HepG2 (cell line): ENCODE measurements around the gene THUMPD2. TPM values are rescaled to one million over a fixed set of nuclear protein-coding genes. Genes with fewer than 3 reads are reported as not detected.

Source experiments
- AKAP8 ChIP-seq: sonication (generic); formaldehyde crosslinking; IDR thresholded peaks from 2 replicates; pipeline ENCODE4 v1.5.1; 2020; ENCODE audit warnings: mild to moderate bottlenecking, missing genetic modification reagents
- CHD4 ChIP-seq: fragments of 200-600 bp; sonication (generic); IDR thresholded peaks from 2 replicates; pipeline ENCODE4 v1.7.0; 2017; ENCODE audit warnings: mild to moderate bottlenecking, low read length, borderline replicate concordance
- HHEX ChIP-seq: IDR thresholded peaks from 2 replicates; pipeline ENCODE4 v1.6.1; 2016; ENCODE audit warnings: control low read depth
- KDM4B ChIP-seq: sonication (generic); formaldehyde crosslinking; IDR thresholded peaks from 2 replicates; pipeline ENCODE4 v1.4.0; 2020; ENCODE audit warnings: missing genetic modification reagents
- MED8 ChIP-seq: sonication (generic); formaldehyde crosslinking; IDR thresholded peaks from 2 replicates; pipeline ENCODE4 v1.8.1; 2023; ENCODE audit warnings: mild to moderate bottlenecking, missing genetic modification reagents; ENCODE audit not compliant: insufficient replicate concordance
- PAWR ChIP-seq: sonication (generic); formaldehyde crosslinking; IDR thresholded peaks from 2 replicates; pipeline ENCODE4 v1.4.0; 2020; ENCODE audit warnings: missing genetic modification reagents, mild to moderate bottlenecking, borderline replicate concordance
- TEAD3 ChIP-seq: optimal IDR thresholded peaks from 2 replicates; pipeline ENCODE3; 2016; ENCODE audit warnings: borderline replicate concordance
- TMF1 ChIP-seq: sonication (generic); formaldehyde crosslinking; IDR thresholded peaks from 2 replicates; pipeline ENCODE4 v1.8.1; 2022; ENCODE audit warnings: low read depth, missing genetic modification reagents
- ZMYM3 ChIP-seq: sonication (generic); formaldehyde crosslinking; IDR thresholded peaks from 2 replicates; pipeline ENCODE4 v1.5.1; 2020; ENCODE audit warnings: mild to moderate bottlenecking, missing genetic modification reagents
- ZNF460 ChIP-seq: sonication (generic); formaldehyde crosslinking; IDR thresholded peaks from 2 replicates; pipeline ENCODE4 v1.5.1; 2020; ENCODE audit warnings: missing genetic modification reagents, mild to moderate bottlenecking, borderline replicate concordance
- ZNF720 ChIP-seq: sonication (generic); formaldehyde crosslinking; IDR thresholded peaks from 2 replicates; pipeline ENCODE4 v1.4.0; 2020; ENCODE audit warnings: missing genetic modification reagents
- polyA plus RNA-seq, 8 experiments: library from polyadenylated mRNA; depleted of rRNA in 3 of 8; stranded (reverse) in 7 of 8; unstranded in 1 of 8; fragments of >200 nt; fragmentation: Illumina TruSeq in 4 of 8; extraction: Trizol in 4 of 8; gene quantifications; 2 replicates each; pipeline versions ENCODE4 v1.2.1 to v1.2.3, GENCODE V29; 2011 to 2016; ENCODE audit warnings: low read depth in 4 of 8, missing spikeins in 1 of 8, mixed read lengths in 1 of 8; ENCODE audit not compliant: insufficient read depth in 1 of 8
- total RNA-seq, 5 experiments: library from RNA; depleted of rRNA; stranded (reverse); fragments of >200 nt; fragmentation: Illumina TruSeq; extraction: Trizol; gene quantifications; 2 replicates each; pipeline ENCODE4 v1.2.3, GENCODE V29; 2016; ENCODE audit warnings: low read depth in 1 of 5
- TF ChIP-seq, protein P1 (sequence below): sonication (generic); formaldehyde crosslinking; IDR thresholded peaks from 2 replicates; pipeline ENCODE4 v1.4.0; 2020; ENCODE audit warnings: missing genetic modification reagents
- TF ChIP-seq, protein P2 (sequence below), 2 experiments: sonication (generic) in 1 of 2; formaldehyde crosslinking in 1 of 2; IDR thresholded peaks; 2 replicates each; pipeline versions ENCODE4 v1.4.0 to v1.6.1; 2016 to 2020; ENCODE audit warnings: borderline replicate concordance in 1 of 2, low read depth in 1 of 2, mild to moderate bottlenecking in 1 of 2, missing genetic modification reagents in 1 of 2
- TF ChIP-seq, protein P3 (sequence below): sonication (generic); formaldehyde crosslinking; IDR thresholded peaks from 2 replicates; pipeline ENCODE4 v1.8.1; 2022; ENCODE audit warnings: low read depth, mild to moderate bottlenecking, missing genetic modification reagents
- TF ChIP-seq, protein P4 (sequence below): IDR thresholded peaks from 2 replicates; pipeline ENCODE4 v1.6.1; 2016; ENCODE audit warnings: missing compliant biosample characterization, missing genetic modification reagents, borderline replicate concordance

THUMPD2 gene
- total and polyA plus RNA-seq, 2 of the 13 experiments (the other 11 are each of a cell fraction or from before 2014, with no cell fraction given) = 11.8 to 15.6 TPM

DNA sequence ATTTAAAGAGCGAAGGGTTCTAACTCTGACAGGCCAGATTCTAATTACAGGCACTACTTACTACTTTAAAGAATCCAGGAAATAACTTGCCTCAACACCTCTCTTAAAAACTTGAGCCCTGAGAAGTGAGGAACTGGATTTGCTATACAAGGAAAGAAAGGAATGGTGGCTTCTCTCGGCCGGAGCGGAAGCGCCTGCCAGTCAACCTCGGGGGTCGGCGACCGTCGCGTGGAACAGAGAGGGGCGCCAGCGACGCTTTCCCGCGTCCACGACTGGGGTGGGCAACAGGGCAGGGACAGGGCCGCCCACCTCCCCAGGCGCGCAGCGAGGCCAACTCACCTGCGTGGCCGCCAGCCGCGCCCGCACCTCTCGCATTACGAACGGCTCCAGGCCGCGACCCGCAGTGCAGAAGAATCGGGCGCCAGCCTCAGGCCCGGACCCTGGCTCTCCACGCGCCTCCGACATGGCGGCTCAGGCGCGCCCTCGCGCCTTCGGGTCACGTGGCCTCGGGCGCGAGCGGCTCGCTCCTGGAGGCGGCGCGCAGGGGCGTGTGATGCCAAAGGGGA lies at the start of gene THUMPD2 (continued):
- TF ChIP-seq, protein P1, sequence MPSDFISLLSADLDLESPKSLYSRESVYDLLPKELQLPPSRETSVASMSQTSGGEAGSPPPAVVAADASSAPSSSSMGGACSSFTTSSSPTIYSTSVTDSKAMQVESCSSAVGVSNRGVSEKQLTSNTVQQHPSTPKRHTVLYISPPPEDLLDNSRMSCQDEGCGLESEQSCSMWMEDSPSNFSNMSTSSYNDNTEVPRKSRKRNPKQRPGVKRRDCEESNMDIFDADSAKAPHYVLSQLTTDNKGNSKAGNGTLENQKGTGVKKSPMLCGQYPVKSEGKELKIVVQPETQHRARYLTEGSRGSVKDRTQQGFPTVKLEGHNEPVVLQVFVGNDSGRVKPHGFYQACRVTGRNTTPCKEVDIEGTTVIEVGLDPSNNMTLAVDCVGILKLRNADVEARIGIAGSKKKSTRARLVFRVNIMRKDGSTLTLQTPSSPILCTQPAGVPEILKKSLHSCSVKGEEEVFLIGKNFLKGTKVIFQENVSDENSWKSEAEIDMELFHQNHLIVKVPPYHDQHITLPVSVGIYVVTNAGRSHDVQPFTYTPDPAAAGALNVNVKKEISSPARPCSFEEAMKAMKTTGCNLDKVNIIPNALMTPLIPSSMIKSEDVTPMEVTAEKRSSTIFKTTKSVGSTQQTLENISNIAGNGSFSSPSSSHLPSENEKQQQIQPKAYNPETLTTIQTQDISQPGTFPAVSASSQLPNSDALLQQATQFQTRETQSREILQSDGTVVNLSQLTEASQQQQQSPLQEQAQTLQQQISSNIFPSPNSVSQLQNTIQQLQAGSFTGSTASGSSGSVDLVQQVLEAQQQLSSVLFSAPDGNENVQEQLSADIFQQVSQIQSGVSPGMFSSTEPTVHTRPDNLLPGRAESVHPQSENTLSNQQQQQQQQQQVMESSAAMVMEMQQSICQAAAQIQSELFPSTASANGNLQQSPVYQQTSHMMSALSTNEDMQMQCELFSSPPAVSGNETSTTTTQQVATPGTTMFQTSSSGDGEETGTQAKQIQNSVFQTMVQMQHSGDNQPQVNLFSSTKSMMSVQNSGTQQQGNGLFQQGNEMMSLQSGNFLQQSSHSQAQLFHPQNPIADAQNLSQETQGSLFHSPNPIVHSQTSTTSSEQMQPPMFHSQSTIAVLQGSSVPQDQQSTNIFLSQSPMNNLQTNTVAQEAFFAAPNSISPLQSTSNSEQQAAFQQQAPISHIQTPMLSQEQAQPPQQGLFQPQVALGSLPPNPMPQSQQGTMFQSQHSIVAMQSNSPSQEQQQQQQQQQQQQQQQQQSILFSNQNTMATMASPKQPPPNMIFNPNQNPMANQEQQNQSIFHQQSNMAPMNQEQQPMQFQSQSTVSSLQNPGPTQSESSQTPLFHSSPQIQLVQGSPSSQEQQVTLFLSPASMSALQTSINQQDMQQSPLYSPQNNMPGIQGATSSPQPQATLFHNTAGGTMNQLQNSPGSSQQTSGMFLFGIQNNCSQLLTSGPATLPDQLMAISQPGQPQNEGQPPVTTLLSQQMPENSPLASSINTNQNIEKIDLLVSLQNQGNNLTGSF (CRISPR knock-in tag) = peak; percentile 96
- TF ChIP-seq TMF1 (CRISPR knock-in tag) (peak; percentile 93), MED8 (CRISPR knock-in tag) (peak; percentile 87), TEAD3 (CRISPR knock-in tag) (peak; percentile 49), ZMYM3 (no peak), ZNF460 (CRISPR knock-in tag) (no peak), ZNF720 (CRISPR knock-in tag) (no peak), PAWR (CRISPR knock-in tag) (0 out of 2 replicates have a peak, but pooled peaks have one; percentile 55), AKAP8 (CRISPR knock-in tag) (peak; percentile 85), HHEX (CRISPR knock-in tag) (no peak), KDM4B (peak; percentile 61; the same call in 1 of the 2 replicates), CHD4 (peak; percentile 57; the same call in 1 of the 2 replicates)
- TF ChIP-seq, protein P2, sequence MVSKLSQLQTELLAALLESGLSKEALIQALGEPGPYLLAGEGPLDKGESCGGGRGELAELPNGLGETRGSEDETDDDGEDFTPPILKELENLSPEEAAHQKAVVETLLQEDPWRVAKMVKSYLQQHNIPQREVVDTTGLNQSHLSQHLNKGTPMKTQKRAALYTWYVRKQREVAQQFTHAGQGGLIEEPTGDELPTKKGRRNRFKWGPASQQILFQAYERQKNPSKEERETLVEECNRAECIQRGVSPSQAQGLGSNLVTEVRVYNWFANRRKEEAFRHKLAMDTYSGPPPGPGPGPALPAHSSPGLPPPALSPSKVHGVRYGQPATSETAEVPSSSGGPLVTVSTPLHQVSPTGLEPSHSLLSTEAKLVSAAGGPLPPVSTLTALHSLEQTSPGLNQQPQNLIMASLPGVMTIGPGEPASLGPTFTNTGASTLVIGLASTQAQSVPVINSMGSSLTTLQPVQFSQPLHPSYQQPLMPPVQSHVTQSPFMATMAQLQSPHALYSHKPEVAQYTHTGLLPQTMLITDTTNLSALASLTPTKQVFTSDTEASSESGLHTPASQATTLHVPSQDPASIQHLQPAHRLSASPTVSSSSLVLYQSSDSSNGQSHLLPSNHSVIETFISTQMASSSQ (IDR thresholded peaks at IDR 0.05; ENCODE audit: low read depth) = no peak
- TF ChIP-seq, protein P2 (CRISPR knock-in tag; IDR thresholded peaks at IDR 0.05; ENCODE audit: borderline replicate concordance) = peak; percentile 60; the same call in 1 of the 2 replicates
- TF ChIP-seq, protein P3, sequence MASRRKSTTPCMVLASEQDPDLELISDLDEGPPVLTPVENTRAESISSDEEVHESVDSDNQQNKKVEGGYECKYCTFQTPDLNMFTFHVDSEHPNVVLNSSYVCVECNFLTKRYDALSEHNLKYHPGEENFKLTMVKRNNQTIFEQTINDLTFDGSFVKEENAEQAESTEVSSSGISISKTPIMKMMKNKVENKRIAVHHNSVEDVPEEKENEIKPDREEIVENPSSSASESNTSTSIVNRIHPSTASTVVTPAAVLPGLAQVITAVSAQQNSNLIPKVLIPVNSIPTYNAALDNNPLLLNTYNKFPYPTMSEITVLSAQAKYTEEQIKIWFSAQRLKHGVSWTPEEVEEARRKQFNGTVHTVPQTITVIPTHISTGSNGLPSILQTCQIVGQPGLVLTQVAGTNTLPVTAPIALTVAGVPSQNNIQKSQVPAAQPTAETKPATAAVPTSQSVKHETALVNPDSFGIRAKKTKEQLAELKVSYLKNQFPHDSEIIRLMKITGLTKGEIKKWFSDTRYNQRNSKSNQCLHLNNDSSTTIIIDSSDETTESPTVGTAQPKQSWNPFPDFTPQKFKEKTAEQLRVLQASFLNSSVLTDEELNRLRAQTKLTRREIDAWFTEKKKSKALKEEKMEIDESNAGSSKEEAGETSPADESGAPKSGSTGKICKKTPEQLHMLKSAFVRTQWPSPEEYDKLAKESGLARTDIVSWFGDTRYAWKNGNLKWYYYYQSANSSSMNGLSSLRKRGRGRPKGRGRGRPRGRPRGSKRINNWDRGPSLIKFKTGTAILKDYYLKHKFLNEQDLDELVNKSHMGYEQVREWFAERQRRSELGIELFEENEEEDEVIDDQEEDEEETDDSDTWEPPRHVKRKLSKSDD (CRISPR knock-in tag) = peak; percentile 89
- TF ChIP-seq, protein P4, sequence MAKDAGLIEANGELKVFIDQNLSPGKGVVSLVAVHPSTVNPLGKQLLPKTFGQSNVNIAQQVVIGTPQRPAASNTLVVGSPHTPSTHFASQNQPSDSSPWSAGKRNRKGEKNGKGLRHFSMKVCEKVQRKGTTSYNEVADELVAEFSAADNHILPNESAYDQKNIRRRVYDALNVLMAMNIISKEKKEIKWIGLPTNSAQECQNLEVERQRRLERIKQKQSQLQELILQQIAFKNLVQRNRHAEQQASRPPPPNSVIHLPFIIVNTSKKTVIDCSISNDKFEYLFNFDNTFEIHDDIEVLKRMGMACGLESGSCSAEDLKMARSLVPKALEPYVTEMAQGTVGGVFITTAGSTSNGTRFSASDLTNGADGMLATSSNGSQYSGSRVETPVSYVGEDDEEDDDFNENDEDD (CRISPR knock-in tag) = peak; percentile 94
